NCI-H1105 treated with DMSO at 0.1 percent for 48 hours (cell line): ENCODE measurements around the gene ERBB4.

ENCODE experiments used
- DNase-seq: peaks from one replicate; lab custom pipeline; 2025; lab: John Stamatoyannopoulos, UW

Gene ERBB4

GRCh38 chr2:211829725-211830124 lies 708.9 kb downstream of the ERBB4 start:
- no peak for DNase-seq

GRCh38 chr2:211823886-211824479 lies 714.6 kb downstream of the ERBB4 start:
- DNase-seq = no peak

- no peak for DNase-seq
Observed at GRCh38 chr2:211822686-211823335, 715.8 kb downstream of the ERBB4 start.

GRCh38 chr2:211816754-211817153 lies 721.8 kb downstream of the ERBB4 start:
- peak; percentile 92 for DNase-seq

GRCh38 chr2:211812587-211812986 lies 726.0 kb downstream of the ERBB4 start:
- no peak for DNase-seq

GRCh38 chr2:211802666-211803065 lies 735.9 kb downstream of the ERBB4 start:
- DNase-seq = peak; percentile 96

GRCh38 chr2:211800001-211800400 lies 738.6 kb downstream of the ERBB4 start:
- no peak for DNase-seq

GRCh38 chr2:211798868-211799267 lies 739.7 kb downstream of the ERBB4 start:
- no peak for DNase-seq

GRCh38 chr2:211793690-211794089 lies 744.9 kb downstream of the ERBB4 start:
- no peak for DNase-seq

GRCh38 chr2:211789982-211790381 lies 748.6 kb downstream of the ERBB4 start:
- no peak for DNase-seq

- no peak for DNase-seq
Observed at GRCh38 chr2:211766689-211767088, 771.9 kb downstream of the ERBB4 start.

- DNase-seq = no peak
Observed at GRCh38 chr2:211762479-211762878, 776.1 kb downstream of the ERBB4 start.

- no peak for DNase-seq
Observed at GRCh38 chr2:211760103-211760502, 778.5 kb downstream of the ERBB4 start.

GRCh38 chr2:211756266-211756665 lies 782.3 kb downstream of the ERBB4 start:
- DNase-seq = no peak

- no peak for DNase-seq
Observed at GRCh38 chr2:211755187-211755586, 783.4 kb downstream of the ERBB4 start.

GRCh38 chr2:211751848-211752247 lies 786.8 kb downstream of the ERBB4 start:
- peak; percentile 45 for DNase-seq

GRCh38 chr2:211748339-211748738 lies 790.3 kb downstream of the ERBB4 start:
- DNase-seq = no peak

GRCh38 chr2:211745295-211746097 lies 793.1 kb downstream of the ERBB4 start:
- peak; percentile 74 for DNase-seq

GRCh38 chr2:211744379-211744778 lies 794.2 kb downstream of the ERBB4 start:
- no peak for DNase-seq

GRCh38 chr2:211741966-211742365 lies 796.6 kb downstream of the ERBB4 start:
- DNase-seq = peak; percentile 19

GRCh38 chr2:211737282-211737681 lies 801.3 kb downstream of the ERBB4 start:
- no peak for DNase-seq

GRCh38 chr2:211730215-211730614 lies 808.4 kb downstream of the ERBB4 start:
- DNase-seq = no peak

GRCh38 chr2:211729433-211729832 lies 809.2 kb downstream of the ERBB4 start:
- no peak for DNase-seq
